Stomach (tissue), 9 donors: Measurements from ENCODE around the gene LCE4A. TPM values are rescaled to one million over a fixed set of nuclear protein-coding genes. Genes with fewer than 3 reads are reported as not detected.

Experiments used
- DNase-seq, 2 donors: peaks; one replicate each; pipeline versions ENCODE4 v3.0.0 to v3.0.0-alpha.2; 2013 to 2019
- H3K27ac ChIP-seq, 5 donors: fragments of 200-600 bp in 4 of 5; sonication (generic) in 4 of 5; one replicate each; pipeline ENCODE4 v1.5.1; 2013 to 2019; ENCODE audit warnings: mild to moderate bottlenecking in 1 of 5, moderate library complexity in 1 of 5
- H3K27me3 ChIP-seq, 3 donors: fragments of 200-600 bp; sonication (generic); one replicate each; pipeline ENCODE4 v1.5.1; 2017 to 2019; ENCODE audit warnings: mixed run types in 1 of 3
- H3K36me3 ChIP-seq, 4 donors: fragments of 200-600 bp; sonication (generic); 1 replicate in 3 of 4; 2 replicates in 1 of 4; pipeline ENCODE4 v1.5.1; 2016 to 2019
- H3K4me1 ChIP-seq, 4 donors: fragments of 200-600 bp; sonication (generic); one replicate each; pipeline ENCODE4 v1.5.1; 2016 to 2019
- H3K4me3 ChIP-seq, 4 donors: fragments of 200-600 bp; sonication (generic) in 3 of 4; one replicate each; pipeline ENCODE4 v1.5.1; 2016 to 2019; ENCODE audit warnings: mild to moderate bottlenecking in 1 of 4
- H3K9me3 ChIP-seq, 4 donors: fragments of 200-600 bp; sonication (generic); one replicate each; pipeline ENCODE4 v1.5.1; 2016 to 2019
- CTCF ChIP-seq, 7 experiments: fragments of 450-650 bp in 4 of 7; fragments of 200-600 bp in 3 of 7; sonication (generic) in 3 of 7; IDR thresholded peaks; one replicate each; pipeline ENCODE4 v1.5.1; 2016 to 2019; ENCODE audit warnings: antibody characterized with exemption in 7 of 7, control low read depth in 2 of 7, mild to moderate bottlenecking in 1 of 7
- EP300 ChIP-seq: sonication (generic); formaldehyde crosslinking; IDR thresholded peaks from one replicate; pipeline ENCODE4 v1.6.1; 2017; ENCODE audit warnings: antibody characterized with exemption
- POLR2A ChIP-seq, 4 donors: fragments of 450-650 bp; IDR thresholded peaks; one replicate each; pipeline ENCODE4 v1.6.1; 2016; ENCODE audit warnings: antibody characterized with exemption in 4 of 4, control low read depth in 2 of 4, mild to moderate bottlenecking in 1 of 4, moderate library complexity in 1 of 4
- POLR2AphosphoS5 ChIP-seq, 3 donors: sonication (generic); formaldehyde crosslinking; IDR thresholded peaks; one replicate each; pipeline ENCODE4 v1.6.1; 2016; ENCODE audit warnings: antibody characterized with exemption in 3 of 3
- WGBS, 5 donors: extraction: QIAGEN DNeasy Blood & Tissue Kit in 3 of 5; methylation state at CpG; one replicate each; pipeline versions ENCODE4 v1.1.5 to v1.1.7; 2013 to 2018; 5-methylcytosine and 5-hydroxymethylcytosine counted together
- intact Hi-C: fragments of 100-400 bp; cut with DNase I; formaldehyde crosslinking; loops from one replicate; pipeline ENCODE4 v1.15.1; 2023; ENCODE audit warnings: low total_unique reads
- polyA plus RNA-seq, 3 donors: library from polyadenylated mRNA; stranded (reverse); fragments of 200-250 nt; gene quantifications; one replicate each; pipeline ENCODE4 v1.2.3, GENCODE V29; 2013
- total RNA-seq, 5 donors: library from RNA; depleted of rRNA; stranded (reverse); fragments of >200 nt; gene quantifications; one replicate each; pipeline versions ENCODE4 v1.1.0 to v1.2.3, GENCODE V29; 2014 to 2016
- donor health status: healthy with polysubstance abuse.
- donor health status: Bipolar disorder and iron deficiency.
- donor health status: healthy.

The LCE4A gene
- total and polyA plus RNA-seq, 8 donors: not detected

- no peaks in the 10 kb centered on the region for H3K36me3 ChIP-seq
- intact Hi-C loops: no loop called here
- no peaks in the 10 kb centered on the region for H3K4me1 ChIP-seq
- WGBS, 5 donors: 67 to 76% (median 69%) methylated on average over 2 of the region's 2 CpGs
- no peak overlapping the region for H3K27ac ChIP-seq
- no peak overlapping the region for H3K4me3 ChIP-seq
- TF ChIP-seq POLR2A (IDR thresholded peaks at IDR 0.05): no peak
- TF ChIP-seq EP300: no peak
- TF ChIP-seq POLR2AphosphoS5 (IDR thresholded peaks at IDR 0.05): no peak
- no peak for TF ChIP-seq CTCF (IDR thresholded peaks at IDR 0.05)
- DNase-seq: no peak
- H3K9me3 ChIP-seq: no peaks in the 10 kb centered on the region
- H3K27me3 ChIP-seq: peaks cover 0 to 5% (median 0%) of the 10 kb centered on the region in 3 donors
Measured at GRCh38 chr1:152743371-152744145, 35.6 kb downstream of the LCE4A start.

- Histone ChIP-seq H3K9me3 (no peaks in the 10 kb centered on the region), H3K36me3 (no peaks in the 10 kb centered on the region), H3K4me3 (no peak overlapping the region), H3K4me1 (no peaks in the 10 kb centered on the region), H3K27me3 (peaks cover 0 to 8% (median 0%) of the 10 kb centered on the region in 3 donors), H3K27ac (no peak overlapping the region)
- no peak for DNase-seq
- TF ChIP-seq POLR2AphosphoS5 (IDR thresholded peaks at IDR 0.05): no peak
- TF ChIP-seq CTCF (IDR thresholded peaks at IDR 0.05): no peak
- TF ChIP-seq POLR2A (IDR thresholded peaks at IDR 0.05): no peak
- no peak for TF ChIP-seq EP300
- WGBS, 5 donors: 52 to 73% (median 62%) methylated on average over 4 of the region's 4 CpGs
- intact Hi-C loops: no loop called here
Measured at GRCh38 chr1:152745289-152745704, 37.3 kb downstream of the LCE4A start.

GRCh38 chr1:152745765-152746444, 37.9 kb downstream of the LCE4A start:
- Histone ChIP-seq H3K9me3 (no peaks in the 10 kb centered on the region), H3K36me3 (no peaks in the 10 kb centered on the region), H3K27me3 (peaks cover 0 to 14% (median 0%) of the 10 kb centered on the region in 3 donors), H3K4me1 (no peaks in the 10 kb centered on the region), H3K27ac (no peak overlapping the region), H3K4me3 (no peak overlapping the region)
- 76 to 83% (median 77%) methylated on average over 6 of the region's 6 CpGs for WGBS, 5 donors
- no peak for TF ChIP-seq EP300
- no peak for TF ChIP-seq POLR2AphosphoS5 (IDR thresholded peaks at IDR 0.05)
- TF ChIP-seq CTCF (IDR thresholded peaks at IDR 0.05): no peak
- no peak for TF ChIP-seq POLR2A (IDR thresholded peaks at IDR 0.05)
- intact Hi-C loops: no loop called here
- DNase-seq: no peak

- 36 to 51% (median 49%) methylated on average over 1 of the region's 1 CpG for WGBS, 5 donors
- no peak for DNase-seq
- no peak overlapping the region for H3K27ac ChIP-seq
- peaks cover 0 to 15% (median 0%) of the 10 kb centered on the region in 3 donors for H3K27me3 ChIP-seq
- TF ChIP-seq POLR2A (IDR thresholded peaks at IDR 0.05): no peak
- TF ChIP-seq CTCF (IDR thresholded peaks at IDR 0.05): no peak
- TF ChIP-seq POLR2AphosphoS5 (IDR thresholded peaks at IDR 0.05): no peak
- no peak for TF ChIP-seq EP300
- intact Hi-C loops: no loop called here
- H3K4me3 ChIP-seq: no peak overlapping the region
- no peaks in the 10 kb centered on the region for H3K9me3 ChIP-seq
- H3K4me1 ChIP-seq: no peaks in the 10 kb centered on the region
- no peaks in the 10 kb centered on the region for H3K36me3 ChIP-seq
Measured at GRCh38 chr1:152747831-152748230, 39.9 kb downstream of the LCE4A start.
